ENCODE measurements around the gene ACRBP.

The ACRBP gene

GRCh38 chr12:6646276-6647082 lies 753 bp downstream of the ACRBP start:
- no peak for DNase-seq (ENCODE audit: low read depth in 2 of 2)

DNA sequence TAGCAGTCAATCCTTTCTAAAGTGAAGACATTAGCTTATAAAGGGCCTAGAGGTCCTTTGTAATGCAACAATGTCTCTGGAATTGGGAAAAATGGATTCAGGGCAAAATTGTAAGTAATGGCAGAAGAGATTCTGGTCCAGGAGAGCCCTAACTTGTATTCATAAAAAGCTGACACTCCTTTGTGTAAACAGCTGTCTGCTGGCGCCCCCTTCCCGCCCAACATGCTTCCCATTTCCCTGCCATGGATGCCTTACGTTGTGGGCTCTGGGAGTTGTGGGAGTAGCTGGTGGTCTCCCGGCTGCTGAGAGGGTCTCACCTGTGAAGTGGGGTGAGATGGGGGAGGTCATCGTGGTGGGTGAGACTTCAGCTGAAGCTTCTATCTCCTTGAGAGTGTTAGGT lies 2.3 kb downstream of the ACRBP start:
- DNase-seq (ENCODE audit: low read depth in 2 of 2) = no peak

GRCh38 chr12:6644257-6644596 lies 3.0 kb downstream of the ACRBP start:
- no peak for DNase-seq (ENCODE audit: low read depth in 2 of 2)

GRCh38 chr12:6643569-6644256 lies 3.5 kb downstream of the ACRBP start:
- no peak for DNase-seq (ENCODE audit: low read depth in 2 of 2)

- DNase-seq (ENCODE audit: low read depth in 2 of 2) = no peak
Measured at GRCh38 chr12:6641131-6641530, 6.1 kb downstream of the ACRBP start.

DNA sequence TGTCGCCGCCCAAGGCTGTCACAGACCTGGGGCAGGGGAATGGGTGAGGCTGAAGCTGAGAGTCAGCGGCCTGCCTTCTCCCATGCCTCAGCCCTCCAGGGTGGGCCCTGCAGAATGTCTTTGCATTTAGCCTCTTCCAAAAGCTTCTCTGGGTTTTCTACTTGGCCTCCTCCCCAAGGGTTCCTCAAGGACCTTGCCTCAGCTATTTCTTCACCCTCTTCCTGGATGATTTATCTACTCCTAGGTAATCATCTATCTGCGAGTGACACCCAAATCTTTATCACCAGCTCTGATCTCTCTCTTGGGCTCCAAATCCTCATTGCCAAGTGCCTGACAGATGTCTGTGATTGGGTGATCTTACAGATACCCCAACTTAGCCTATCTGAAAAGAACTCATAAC lies 6.7 kb downstream of the ACRBP start:
- DNase-seq (ENCODE audit: low read depth in 2 of 2) = no peak

DNA sequence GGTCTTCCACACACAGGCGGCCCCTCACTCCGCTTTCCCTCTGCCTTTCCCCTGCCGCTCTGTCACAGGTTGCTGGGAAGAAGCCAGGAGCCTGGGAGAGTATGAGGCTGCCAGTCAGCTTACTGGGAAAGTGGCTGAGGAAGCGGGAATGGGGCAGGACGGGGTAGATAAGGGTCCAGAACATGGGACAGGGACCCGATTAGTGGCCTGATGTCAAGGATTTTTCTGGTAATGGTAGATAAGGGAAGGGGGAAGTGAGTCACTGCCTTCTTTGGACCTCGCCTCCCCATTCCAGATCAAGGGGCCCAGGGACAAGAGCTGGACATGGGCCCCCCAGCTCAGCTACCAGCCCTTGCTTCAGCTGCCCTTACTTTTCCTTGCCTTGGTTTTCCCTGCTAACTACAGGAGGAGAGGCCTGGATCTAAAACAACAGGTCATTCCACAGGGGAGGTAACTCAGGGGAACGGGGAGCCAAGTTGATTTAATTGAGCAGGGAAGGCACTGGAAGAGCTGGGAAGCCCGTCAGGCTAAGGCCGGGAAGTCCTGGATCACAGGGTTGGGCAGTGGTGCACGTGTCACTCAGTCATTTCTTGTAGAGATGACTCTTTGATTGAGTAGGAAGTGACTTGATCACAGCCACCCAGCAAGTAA lies 8.0 kb downstream of the ACRBP start:
- DNase-seq (ENCODE audit: low read depth in 2 of 2) = no peak

- DNase-seq (ENCODE audit: low read depth in 2 of 2) = no peak
Measured at GRCh38 chr12:6638305-6638704, 8.9 kb downstream of the ACRBP start.

DNA sequence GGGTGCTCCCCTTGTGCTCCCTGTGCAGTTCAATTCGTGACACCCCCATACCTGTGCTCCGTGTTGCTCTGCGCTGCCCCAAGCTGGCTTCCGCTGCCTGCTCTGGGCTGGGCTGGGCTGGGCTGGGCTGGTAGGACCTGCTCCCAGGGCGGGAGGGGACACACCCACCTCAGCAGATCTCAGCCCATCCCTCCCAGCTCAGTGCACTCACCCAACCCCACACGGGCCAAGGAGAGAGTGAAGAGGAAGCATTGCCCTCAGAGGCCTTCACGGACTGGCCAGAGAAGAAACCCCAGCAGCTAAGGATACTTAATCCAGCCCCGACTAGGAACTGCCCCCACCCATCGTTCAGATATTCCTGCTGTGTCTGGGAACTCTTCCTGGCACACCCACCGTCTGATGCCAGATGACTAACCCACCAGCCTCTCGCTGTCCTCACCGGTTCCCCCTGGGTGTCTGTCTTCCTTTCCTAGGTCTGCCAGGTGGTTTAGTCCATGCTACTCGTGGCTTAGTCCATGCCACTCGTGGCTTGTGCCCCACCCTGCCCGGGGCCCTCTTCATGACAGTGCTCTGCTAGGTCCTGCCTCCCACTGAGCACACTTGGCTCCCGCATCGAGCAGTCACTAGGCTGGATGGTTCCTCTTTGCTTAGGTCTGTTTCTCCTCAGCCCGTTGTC lies 11.2 kb downstream of the ACRBP start, which contains the start of gene LPAR5:
Gene LPAR5, minus strand, starts transcription at position 104 of the 676 bp plus-strand sequence. CDS start 14,711 bp downstream, outside the sequence.
- DNase-seq (ENCODE audit: low read depth in 2 of 2) = no peak

DNA sequence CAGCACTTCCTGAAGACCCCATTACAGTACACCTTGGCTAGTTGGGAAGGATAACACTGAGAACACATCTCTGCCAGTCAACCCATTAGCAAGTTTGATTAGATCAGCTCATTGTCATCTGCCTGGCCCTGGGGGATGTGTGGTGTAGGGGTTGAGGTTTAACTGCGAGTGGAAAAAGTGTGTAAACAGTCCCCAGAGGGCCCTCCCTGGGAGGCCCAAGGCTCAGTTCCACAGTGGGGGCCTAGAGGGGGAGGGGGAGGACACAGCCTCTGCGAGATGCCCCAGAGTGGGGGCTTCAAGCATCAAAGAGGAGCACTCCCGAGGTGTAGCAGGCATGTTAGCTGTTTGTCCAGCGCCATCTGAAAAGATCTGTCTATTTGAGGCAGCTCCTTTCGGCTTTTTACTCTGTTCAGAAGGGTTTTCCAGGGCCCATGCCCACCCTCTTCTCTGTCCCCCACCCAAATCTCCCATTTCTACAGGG lies 11.8 kb downstream of the ACRBP start:
- DNase-seq (ENCODE audit: low read depth in 2 of 2) = peak in 1 of 2 donors; percentile 33

DNA sequence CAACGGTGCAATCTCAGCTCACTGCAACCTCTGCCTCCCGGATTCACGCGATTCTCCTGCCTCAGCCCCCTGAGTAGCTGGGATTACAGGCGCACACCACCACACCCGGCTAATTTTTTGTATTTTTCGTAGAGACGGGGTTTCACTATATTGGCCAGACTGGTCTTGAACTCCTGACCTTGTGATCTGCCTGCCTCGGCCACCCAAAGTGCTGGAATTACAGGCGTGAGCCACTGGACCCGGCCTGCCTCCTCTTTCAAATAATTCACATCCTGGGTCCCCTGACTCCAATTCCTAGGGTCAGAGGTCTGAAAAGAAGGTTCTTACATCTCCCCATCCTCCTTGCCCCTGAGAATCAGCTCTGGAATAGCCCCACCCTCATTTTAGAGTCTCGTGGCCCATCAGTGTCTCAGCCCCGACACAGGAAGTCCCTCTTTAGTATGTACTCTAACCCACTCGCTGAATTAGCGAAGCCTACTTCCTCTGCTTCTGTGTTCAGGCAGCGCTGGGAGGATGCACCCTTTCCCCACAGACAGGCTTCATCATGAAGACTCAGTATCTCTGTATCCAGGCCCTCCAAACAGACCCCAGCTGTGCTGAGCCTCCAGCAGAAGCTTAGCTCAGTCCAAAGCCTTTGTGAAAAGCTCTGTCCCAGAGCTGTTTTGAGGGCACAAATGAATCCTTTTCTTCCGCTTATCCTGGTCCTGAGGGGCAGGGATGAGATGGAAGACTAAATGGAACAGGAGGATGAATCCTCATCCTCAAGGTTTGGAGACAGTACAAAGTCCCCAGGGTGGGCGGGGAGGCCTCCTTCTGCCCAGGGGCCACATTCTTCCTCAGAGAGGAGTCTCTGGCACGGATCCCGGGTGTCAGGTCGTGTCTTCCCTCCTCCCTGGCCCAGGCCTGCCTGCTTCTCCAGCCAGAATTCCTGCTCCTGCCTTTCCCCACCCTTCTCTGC lies 14.9 kb downstream of the ACRBP start:
- DNase-seq (ENCODE audit: low read depth in 2 of 2) = no peak

DNA sequence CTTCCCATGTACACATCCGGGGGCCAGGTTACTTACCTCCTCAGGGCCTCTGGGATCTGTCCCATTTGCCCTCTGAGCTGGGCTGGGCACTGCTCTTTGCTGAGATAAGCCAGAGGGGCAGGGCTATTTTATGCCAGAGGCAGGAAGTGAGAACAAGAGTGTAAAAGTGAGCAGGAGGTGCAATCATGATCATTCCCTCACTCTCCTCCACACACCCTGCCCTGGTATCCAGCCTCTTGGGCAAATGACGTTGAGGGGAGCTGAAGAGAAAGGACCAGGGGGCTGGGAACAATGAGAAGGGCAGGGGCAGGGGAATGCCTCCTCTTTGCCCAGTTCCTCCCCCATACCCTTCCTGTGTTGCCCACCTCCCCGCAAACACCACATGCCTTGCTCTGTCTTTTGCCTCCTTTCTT lies 15.7 kb downstream of the ACRBP start:
- no peak for DNase-seq (ENCODE audit: low read depth in 2 of 2)

GRCh38 chr12:6630736-6631135 lies 16.5 kb downstream of the ACRBP start:
- no peak for DNase-seq (ENCODE audit: low read depth in 2 of 2)

DNA sequence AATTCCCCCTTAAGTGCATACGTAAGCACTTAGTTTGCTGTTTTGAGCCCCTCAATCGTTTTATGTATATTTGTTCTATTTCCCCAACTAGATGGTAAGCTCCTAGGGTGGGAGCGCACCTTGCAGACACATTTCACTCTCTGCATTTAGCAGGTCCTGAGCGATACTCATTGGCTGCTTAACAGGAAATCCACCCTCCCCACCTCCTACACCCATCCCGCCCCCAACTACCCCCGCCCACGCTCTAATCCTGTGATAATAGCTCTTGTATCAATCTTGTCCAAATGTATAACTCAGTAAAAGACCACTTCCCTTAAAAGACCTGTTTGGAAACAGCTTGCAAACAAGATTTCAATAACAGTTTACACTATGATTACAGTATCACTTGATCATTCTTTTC lies 19.6 kb downstream of the ACRBP start:
- no peak for DNase-seq (ENCODE audit: low read depth in 2 of 2)

- no peak for DNase-seq (ENCODE audit: low read depth in 2 of 2)
Measured at GRCh38 chr12:6626654-6627283, 20.5 kb downstream of the ACRBP start.

DNA sequence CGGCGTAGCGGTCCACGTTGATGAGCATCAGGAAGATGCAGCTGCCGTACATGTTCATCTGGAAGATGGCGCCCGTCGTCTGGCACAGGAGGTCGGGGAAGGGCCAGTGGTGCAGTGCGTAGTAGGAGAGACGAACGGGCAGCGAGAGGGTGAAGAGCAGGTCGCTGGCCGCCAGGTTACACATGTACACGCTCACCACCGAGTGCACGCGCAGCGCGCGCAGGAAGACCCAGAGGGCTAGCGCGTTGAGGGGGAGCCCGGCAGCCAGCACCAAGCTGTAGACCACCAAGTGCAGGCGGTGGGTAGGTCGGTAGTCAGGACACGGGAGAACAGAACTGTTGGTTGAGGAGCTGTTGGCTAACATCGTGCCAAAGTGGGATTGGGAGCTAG lies 26.4 kb downstream of the ACRBP start:
- no peak for DNase-seq (ENCODE audit: low read depth in 2 of 2)

DNA sequence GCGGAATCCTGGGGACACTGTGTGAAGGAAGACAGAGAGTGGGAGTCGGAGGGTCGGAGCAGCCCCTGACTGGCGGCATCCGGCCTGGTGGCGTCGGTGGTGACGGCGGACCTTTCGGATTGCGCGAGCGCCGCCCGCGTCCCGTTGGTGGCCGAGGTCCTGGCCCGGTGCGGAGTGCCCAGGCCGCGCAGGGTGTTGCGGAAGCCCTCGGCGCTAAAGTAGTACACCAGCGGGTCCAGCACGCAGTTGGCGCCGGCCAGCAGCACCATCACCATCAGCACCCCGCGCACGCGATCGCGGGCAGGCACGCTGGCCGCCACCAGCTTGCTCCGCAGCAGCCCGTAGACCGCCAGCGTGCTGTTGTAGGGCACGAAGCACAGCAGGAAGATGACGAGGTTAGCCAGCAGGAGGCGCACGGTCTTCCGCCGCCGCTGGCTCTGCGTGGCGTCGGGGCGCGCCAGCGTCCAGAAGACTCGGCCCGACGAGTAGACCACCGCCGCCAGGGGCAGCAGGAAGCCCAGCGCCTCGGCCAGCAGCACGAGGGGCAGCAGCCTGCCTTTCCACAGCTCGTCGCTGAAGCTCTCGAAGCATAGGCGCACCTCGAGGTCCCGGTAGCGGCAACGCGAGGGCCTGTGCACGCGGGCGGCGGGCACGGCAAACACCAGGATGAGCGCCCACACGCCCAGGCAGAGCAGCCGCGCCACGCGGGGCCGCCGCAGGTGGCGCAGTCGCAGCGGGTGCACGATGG lies 26.9 kb downstream of the ACRBP start:
- no peak for DNase-seq (ENCODE audit: low read depth in 2 of 2)

DNA sequence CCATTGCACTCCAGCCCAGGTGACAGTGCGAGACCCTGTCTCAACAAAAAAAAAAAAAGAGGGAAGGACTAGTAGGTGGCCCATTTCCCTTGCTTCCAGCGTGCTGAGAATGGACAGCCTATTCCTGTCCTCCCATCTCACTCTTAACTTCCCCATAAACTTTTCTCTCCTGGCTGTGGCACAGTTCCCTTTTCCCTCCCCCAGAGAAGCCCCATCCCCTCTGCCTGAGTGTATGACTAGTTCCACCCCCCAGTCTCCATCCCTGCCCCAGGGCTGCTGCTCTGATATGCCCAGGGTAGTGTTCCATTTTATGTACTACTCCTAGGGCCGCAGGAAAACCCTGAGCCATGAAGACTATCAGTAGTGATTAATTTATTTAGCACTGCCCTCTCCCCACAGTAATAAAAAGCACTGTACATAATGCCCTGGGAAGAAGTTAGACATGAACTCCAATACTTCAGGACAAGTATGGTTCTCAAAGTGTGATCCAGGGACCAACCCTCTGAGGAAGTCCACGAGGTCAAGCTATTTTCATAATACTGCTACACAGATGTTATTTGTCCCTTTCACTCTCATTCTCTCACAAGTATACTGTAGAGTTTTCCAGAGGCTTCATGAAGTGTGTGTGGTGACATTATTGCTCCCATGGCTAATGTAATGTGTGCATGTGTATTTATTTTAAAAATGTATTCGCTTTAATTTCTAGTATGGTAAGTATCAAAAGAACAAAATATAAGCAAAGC lies 28.6 kb downstream of the ACRBP start:
- DNase-seq (ENCODE audit: low read depth in 2 of 2) = no peak

DNA sequence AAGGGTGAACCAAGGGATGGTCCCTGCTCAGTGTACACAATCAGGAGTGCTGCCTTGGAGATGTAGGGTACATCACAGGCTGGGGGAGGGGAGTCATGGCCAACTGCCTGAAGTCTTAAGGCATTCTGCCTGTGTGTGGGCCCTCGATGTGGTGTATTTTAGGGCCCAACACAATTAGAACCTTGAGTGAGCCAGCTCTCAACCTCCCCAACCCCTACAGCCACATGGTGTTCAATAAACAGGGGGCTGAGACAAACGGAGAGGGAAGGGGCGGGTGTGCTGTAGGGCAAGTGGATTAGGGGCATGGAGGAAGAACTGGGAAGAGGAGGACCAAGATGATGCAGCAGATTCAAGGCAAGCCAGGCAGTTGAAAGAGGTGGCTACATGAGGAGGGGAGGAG lies 31.4 kb downstream of the ACRBP start:
- no peak for DNase-seq (ENCODE audit: low read depth in 2 of 2)

Data from activated CD4-positive, alpha-beta T cell treated with anti-CD3 and anti-CD28 coated beads for 24 hours (primary cell).